Activated CD4-positive, alpha-beta T cell treated with anti-CD3 and anti-CD28 coated beads for 24 hours (primary cell): ENCODE results near the gene RFTN1.
A peak's percentile ranks its signal among the peaks of the same experiment; 100 is the strongest.

Experiments
- DNase-seq, 2 donors: peaks; one replicate each; pipeline ENCODE4 v3.0.0-alpha.2; 2020; ENCODE audit warnings: low read depth in 2 of 2

RFTN1 gene

GRCh38 chr3:16305111-16305541 is 208.4 kb downstream of the RFTN1 start:
- no peak for DNase-seq

GRCh38 chr3:16304061-16305010 is 209.2 kb downstream of the RFTN1 start:
- DNase-seq: no peak

DNA sequence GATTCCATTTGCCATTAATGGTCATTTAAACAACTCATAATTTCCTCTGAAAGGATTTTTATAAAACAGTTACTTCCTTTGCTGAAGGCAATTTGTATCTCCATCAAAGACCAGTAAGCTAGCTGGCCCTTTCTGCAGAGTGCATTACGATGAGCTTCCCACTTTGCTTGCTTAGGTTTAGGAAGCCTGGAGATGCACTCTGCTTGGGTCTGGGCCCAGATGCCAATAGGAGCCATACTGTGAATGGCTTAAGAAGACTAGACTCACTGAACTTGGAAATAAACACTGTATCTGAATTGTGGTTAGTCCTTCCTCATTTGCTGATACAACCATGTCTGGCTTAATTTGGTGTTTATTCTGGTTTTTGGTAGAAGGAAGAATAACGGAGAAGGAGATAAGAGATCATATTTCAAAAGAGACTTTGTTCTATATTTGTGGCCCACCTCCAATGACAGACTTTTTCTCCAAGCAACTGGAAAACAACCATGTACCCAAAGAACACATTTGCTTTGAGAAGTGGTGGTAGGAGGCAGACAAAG is 210.4 kb downstream of the RFTN1 start:
- DNase-seq: no peak

DNA sequence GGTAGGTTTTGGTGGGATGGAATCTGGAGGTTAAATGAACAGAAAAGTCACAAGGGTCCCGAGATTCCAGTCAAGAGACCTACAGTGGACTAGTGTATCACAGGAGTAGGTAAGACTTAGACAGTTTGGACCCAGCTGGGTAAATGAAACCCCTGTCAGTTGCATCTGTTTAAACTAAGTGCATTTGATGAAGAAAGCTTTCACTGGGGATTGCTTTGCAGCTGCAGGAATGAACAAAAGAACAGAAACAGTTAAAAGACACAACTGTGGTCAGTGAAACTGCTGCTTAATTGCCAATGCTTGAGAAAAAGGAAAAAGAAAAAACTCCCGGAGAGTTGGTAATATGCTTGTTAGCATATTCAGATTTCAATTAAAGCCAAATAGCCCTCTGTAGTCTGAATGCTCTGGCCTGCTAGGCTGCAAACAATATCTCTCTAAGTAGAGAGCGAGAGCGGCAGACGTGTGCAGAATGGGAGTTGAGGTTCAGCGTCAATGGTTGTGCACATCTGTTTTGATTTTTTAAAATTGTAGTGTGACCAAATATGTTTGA is 211.3 kb downstream of the RFTN1 start:
- no peak for DNase-seq

DNA sequence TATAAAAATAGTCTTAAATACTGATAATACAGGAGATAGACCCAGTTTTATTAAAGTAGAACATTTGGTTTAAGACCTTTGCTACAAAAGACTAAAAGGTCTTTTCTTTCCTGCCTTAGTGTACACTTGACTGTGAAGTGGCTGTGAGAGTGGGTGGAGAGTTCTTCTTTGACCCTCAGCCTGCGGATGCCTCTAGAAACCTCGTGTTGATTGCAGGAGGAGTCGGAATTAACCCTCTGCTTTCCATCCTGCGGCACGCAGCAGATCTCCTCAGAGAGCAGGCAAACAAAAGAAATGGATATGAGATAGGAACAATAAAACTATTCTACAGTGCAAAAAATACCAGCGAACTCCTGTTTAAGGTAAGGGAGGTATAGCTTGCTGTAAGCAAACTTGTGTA is 212.0 kb downstream of the RFTN1 start:
- DNase-seq: no peak

DNA sequence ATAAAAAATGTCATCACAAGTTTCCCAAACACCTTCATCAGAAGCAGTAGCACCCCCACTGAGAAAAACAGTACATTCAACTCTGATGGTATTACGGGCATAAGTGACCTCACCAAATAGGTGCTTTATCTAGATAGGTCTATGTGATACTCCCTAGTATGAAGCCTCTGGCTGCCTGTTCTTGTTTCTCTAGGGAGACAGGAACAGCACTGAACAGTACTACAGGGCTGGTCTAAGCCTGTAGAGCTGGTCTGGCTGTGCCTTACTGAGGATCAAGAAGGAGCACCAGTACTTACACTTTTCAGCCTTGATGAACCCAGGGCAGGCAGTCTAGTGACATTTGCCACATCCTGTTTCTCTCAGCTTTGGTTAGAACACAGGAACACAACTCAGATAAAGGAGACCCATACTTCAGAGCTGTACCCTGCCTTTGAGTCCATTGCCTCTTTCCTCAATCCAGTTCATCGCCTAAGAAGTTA is 212.6 kb downstream of the RFTN1 start:
- no peak for DNase-seq

- no peak for DNase-seq
These were observed 213.2 kb downstream of the RFTN1 start for GRCh38 chr3:16300307-16300706.

DNA sequence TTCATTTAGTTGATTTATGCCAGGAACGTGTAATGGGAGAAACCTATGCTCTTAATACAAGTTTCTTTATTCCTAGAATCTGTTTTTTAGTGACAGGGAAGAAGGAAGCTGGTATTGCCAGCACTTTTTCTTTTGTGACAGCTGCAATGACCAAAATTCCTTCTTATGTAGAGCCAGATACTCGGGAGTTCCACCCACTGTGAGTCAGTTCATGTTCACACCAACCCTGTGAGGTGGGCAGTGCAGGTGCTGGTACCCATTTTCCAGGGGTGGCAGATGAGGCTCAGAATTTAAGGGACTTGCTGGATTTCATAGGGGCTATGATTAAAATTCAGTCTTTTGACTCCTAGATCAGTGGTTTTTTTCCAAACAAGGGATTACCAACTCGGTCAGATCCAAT is 213.8 kb downstream of the RFTN1 start:
- no peak for DNase-seq

DNA sequence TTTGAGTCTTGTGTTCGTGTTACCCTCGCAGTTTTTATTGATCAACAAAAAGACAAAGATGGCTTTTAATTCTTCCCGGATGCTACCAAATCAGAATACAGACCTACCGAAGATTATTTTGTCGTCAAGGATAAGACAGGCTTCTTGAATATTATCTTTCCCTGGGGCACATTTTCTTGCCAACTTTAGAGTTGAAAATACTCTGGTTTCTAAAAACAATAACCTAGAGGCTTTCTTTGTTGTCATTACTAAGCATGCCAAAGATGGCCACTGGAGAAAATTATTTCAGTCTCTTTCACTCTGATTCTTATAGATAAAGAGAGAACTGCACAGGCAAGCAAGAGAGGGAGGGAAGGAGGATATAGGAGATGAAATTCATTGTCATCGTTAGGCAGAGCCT is 214.6 kb downstream of the RFTN1 start:
- DNase-seq: no peak

- DNase-seq: no peak
These were observed 215.3 kb downstream of the RFTN1 start for GRCh38 chr3:16297997-16298885.

DNA sequence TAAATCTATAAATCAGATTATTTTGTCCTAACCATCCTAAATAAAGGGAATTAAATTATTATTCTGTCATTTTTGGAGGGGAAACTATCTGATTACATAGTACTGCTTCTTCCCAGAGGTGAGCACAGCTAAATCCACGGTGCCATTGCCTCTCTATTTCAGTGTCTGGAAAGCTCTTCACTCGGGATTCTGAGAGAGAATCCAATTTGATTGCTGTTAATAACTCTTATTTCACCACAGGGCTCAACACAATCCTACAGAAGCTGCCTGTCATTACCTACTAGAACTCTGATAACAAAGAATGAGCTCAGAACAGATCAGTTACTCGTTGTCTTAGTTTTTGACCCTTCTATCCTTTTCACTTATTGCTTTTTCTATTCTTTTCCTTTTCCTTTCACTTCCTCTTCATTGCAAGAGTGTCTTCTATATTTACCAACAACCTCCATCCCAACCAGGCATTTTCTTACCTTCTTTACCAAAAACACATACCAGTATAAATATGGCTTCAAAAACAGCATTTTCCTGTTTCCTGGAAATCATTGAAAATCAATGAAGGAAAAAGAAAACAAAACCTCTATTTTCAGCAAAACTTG is 218.1 kb downstream of the RFTN1 start:
- no peak for DNase-seq

GRCh38 chr3:16294844-16295243 is 218.7 kb downstream of the RFTN1 start:
- no peak for DNase-seq

GRCh38 chr3:16290827-16291196 is 222.7 kb downstream of the RFTN1 start:
- DNase-seq: no peak

- DNase-seq: no peak
These were observed 223.3 kb downstream of the RFTN1 start for GRCh38 chr3:16290007-16290826.

DNA sequence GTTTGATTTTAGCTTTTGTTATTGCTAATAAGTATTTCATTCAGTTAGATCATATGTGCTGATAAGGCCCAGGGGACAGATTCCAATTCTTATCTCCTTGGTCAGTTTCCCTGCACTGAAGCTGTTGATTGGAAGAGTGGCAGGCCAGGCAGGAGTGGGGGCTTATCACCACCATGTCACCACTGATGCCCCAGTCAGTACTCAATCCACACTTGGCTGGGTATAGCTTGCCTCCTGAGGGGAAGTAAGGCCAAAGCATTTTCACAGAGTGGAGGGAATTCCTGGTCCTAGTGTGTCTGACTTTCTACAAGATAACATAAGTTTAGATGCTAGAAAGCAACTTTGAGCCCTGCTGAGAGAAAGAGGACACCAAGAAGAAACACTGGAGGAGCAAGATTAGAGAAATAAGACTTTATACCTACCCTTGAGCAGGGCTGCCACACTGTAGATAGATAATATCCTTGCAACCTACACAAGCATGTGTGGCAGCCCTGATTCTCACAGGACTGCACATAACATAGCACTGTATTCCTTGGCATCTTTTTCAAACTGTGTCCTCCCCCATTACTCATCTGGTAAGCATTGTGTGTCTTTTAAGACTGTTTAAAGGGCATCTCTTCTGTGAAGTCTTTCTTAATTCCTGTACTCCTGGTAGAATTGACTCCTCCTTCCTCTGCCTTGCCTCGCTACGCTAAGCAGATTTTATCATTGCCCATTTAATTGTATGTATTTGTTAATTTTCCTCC is 224.2 kb downstream of the RFTN1 start:
- DNase-seq: no peak

- DNase-seq: no peak
These were observed 224.8 kb downstream of the RFTN1 start for GRCh38 chr3:16288664-16289063.

DNA sequence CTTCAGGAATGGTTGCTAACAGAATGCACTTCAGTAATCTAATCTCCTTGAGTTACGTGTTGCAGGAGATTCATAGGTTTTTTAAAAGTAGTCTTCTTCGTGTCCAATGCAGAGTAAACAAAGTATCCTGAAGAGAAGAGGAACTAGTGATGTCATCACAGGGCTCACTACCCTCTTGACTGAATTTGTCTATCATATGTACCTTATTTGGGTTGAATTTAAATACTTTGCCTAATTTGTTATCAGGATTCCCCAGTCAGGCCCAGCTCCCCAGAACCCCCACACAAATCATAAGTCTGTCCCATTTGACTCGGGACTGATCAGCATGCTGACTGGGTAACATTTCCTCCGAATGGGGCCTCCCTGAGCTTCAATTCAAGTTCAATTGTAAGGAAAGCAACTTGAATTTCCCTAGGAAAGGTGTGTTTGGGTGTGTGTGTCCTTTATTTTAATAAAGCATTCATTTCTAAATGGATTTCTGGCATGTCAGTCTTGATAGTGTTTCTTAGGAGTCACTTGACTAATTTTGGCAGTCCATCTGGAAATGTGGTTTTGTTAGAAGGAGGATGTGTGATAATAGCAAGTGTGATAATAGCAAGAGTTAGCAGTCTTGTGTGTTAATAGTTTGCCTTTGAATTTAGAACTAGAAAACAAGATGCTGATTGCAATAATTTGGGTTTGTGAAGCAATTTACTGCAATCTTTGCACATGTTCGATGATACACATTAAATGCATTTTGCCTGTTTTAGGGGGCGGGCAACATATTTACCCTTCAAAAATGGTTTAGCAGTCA is 226.6 kb downstream of the RFTN1 start:
- DNase-seq: no peak

- DNase-seq: peak in 1 of 2 donors; percentile 38
These were observed 227.3 kb downstream of the RFTN1 start for GRCh38 chr3:16286161-16286560.

- no peak for DNase-seq
These were observed 228.9 kb downstream of the RFTN1 start for GRCh38 chr3:16284633-16285032.
